Kidney (tissue), 14 donors: ENCODE data around the gene FAM110D. TPM values are rescaled to one million over a fixed set of nuclear protein-coding genes. Genes with fewer than 3 reads are reported as not detected.

Experiments used
- DNase-seq, 5 donors: peaks; one replicate each; pipeline ENCODE4 v3.0.0-alpha.2; 2013 to 2020
- FAIRE-seq: peaks from 2 replicates; lab custom pipeline; 2012; peaks lifted over from hg19 to GRCh38; lab: Jason Lieb, UNC
- H3K27ac ChIP-seq, 2 donors: one replicate each; pipeline ENCODE4 v1.7.0; 2013; ENCODE audit warnings: low read depth in 2 of 2, low read length in 2 of 2, inconsistent platforms in 1 of 2
- H3K27me3 ChIP-seq: one replicate; pipeline ENCODE4 v1.7.1; 2013; ENCODE audit warnings: low read length, inconsistent platforms; ENCODE audit not compliant: control insufficient read depth, insufficient read depth
- H3K36me3 ChIP-seq, 3 donors: one replicate each; pipeline versions ENCODE4 v1.7.0 to v1.7.1; 2013; ENCODE audit warnings: low read length in 3 of 3, control low read depth in 1 of 3, inconsistent platforms in 1 of 3; ENCODE audit not compliant: insufficient read depth in 3 of 3, control insufficient read depth in 2 of 3
- H3K4me1 ChIP-seq, 3 donors: one replicate each; pipeline versions ENCODE4 v1.7.0 to v1.7.1; 2013; ENCODE audit warnings: low read length in 3 of 3, inconsistent platforms in 1 of 3, low read depth in 1 of 3; ENCODE audit not compliant: control insufficient read depth in 2 of 3, insufficient read depth in 2 of 3
- H3K4me3 ChIP-seq, 3 donors: one replicate each; pipeline versions ENCODE4 v1.7.0 to v1.8.1; 2013; ENCODE audit warnings: low read length in 3 of 3, control low read depth in 1 of 3, inconsistent platforms in 1 of 3
- H3K9ac ChIP-seq, 3 donors: one replicate each; pipeline versions ENCODE4 v1.7.0 to v1.7.1; 2013; ENCODE audit warnings: low read length in 3 of 3, control low read depth in 1 of 3, inconsistent platforms in 1 of 3
- H3K9me3 ChIP-seq, 3 donors: one replicate each; pipeline versions ENCODE4 v1.7.0 to v1.7.1; 2013; ENCODE audit warnings: low read length in 3 of 3, control low read depth in 1 of 3, inconsistent platforms in 1 of 3; ENCODE audit not compliant: control insufficient read depth in 2 of 3, insufficient read depth in 1 of 3
- intact Hi-C: fragments of 100-400 bp; cut with DNase I; formaldehyde crosslinking; loops from one replicate; pipeline ENCODE4 v1.11.1; 2022
- polyA plus RNA-seq: library from polyadenylated mRNA; stranded (reverse); fragments of 350-450 nt; fragmentation: Illumina TruSeq; extraction: RNeasy Lipid Tissue Mini Kit (QIAGEN cat#74804); gene quantifications from one replicate; pipeline ENCODE4 v1.2.3, GENCODE V29; 2014; ENCODE audit warnings: low read depth, low replicate concordance; ENCODE audit not compliant: insufficient read depth
- total RNA-seq: library from RNA; stranded (reverse); fragmentation: NEBNext Ultra II Directional; extraction: Animal tissue kit (Norgen Biotek cat#: 25700); gene quantifications from one replicate; pipeline ENCODE4 v1.2.1, GENCODE V29; 2021
- TF ChIP-seq, protein P1 (sequence below): IDR thresholded peaks from 3 replicates; pipeline ENCODE4 v1.5.1; 2012; ENCODE audit warnings: mild to moderate bottlenecking, moderate library complexity, borderline replicate concordance; ENCODE audit not compliant: insufficient read depth; ENCODE audit errors: extremely low read depth
- donor health status: control.
- donor health status: control.
- donor health status: control.
- donor health status: control.
- donor health status: control.
- donor health status: DM: yes; HTN: yes; CAD: no.
- donor health status: Normal renal cell carcinoma (clear cell type).

The FAM110D gene
- total and polyA plus RNA-seq, 2 donors from 2014 or later, result 4.2 to 8.1 TPM

DNA sequence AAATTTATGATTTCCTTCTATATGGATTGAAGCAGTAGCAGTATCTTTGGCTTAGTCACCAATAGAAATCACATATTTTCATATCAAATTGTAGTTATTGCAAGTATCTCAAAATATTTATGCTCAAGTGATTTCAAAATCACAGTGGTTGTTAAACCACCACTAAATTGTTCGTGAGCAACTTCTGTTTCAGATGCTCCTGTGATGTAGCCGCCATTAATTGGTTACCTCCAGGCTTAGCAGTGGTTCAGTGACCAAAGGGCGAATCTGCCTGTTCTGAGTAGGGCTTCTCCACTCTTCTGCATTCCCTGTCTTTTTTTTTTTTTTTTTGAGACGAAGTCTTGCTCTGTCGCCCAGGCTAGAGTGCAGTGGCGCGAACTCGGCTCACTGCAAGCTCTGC lies 16.5 kb downstream of the FAM110D start:
- H3K4me3 ChIP-seq, result no peak overlapping the region
- DNase-seq (no peak), FAIRE-seq (no peak)
- H3K4me1 ChIP-seq, result peaks cover 0 to 7% (median 5%) of the 10 kb centered on the region in 3 donors
- H3K27me3 ChIP-seq, result no peaks in the 10 kb centered on the region
- TF ChIP-seq, protein P1, sequence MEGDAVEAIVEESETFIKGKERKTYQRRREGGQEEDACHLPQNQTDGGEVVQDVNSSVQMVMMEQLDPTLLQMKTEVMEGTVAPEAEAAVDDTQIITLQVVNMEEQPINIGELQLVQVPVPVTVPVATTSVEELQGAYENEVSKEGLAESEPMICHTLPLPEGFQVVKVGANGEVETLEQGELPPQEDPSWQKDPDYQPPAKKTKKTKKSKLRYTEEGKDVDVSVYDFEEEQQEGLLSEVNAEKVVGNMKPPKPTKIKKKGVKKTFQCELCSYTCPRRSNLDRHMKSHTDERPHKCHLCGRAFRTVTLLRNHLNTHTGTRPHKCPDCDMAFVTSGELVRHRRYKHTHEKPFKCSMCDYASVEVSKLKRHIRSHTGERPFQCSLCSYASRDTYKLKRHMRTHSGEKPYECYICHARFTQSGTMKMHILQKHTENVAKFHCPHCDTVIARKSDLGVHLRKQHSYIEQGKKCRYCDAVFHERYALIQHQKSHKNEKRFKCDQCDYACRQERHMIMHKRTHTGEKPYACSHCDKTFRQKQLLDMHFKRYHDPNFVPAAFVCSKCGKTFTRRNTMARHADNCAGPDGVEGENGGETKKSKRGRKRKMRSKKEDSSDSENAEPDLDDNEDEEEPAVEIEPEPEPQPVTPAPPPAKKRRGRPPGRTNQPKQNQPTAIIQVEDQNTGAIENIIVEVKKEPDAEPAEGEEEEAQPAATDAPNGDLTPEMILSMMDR, result no peak
- intact Hi-C loops, result no loop called here
- no peak overlapping the region for H3K27ac ChIP-seq
- H3K9me3 ChIP-seq, result no peaks in the 10 kb centered on the region
- H3K9ac ChIP-seq, result no peak overlapping the region
- peaks cover 0 to 3% (median 0%) of the 10 kb centered on the region in 3 donors for H3K36me3 ChIP-seq

DNA sequence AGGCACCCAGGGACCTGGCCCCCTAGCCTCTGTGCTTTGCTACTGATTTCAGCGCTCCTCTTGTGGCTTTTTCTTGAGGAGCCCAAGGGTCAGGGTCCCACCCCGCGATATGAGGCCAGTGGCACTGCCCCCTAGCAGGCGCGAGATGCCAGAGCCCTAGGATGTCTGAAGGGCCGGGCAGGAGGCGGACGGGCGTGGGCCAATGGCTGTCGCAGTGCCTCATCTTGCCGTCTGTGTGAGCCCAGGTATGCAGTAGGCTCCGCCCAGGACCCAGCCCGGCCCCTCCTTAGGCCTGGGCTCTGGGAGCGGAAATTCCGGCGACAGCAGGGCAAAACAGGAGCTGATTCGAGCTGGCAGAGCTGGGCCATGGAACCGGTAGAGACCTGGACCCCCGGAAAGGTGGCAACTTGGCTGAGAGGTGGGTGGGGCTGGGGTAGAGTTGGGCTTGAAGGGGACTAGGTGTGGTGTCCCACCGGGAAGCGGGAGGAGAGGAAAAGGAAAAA lies 18.4 kb downstream of the FAM110D start, which contains the start of gene CNKSR1:
CNKSR1 (plus strand) TSS at position 310 of the 503 bp plus-strand sequence; CDS start at position 367, 57 bp downstream.
- DNase-seq, result peak; percentile 67 to 86 (median 77)
- Histone ChIP-seq H3K36me3 (no peaks in the 10 kb centered on the region), H3K4me1 (peaks cover 0 to 2% (median 0%) of the 10 kb centered on the region in 3 donors), H3K9ac (no peak within 1 kb of the TSS), H3K27ac (peak within 1 kb of the TSS; percentile 2 to 32), H3K27me3 (no peaks in the 10 kb centered on the region), H3K4me3 (peak within 1 kb of the TSS in 2 of 3 donors; percentile 12 to 35), H3K9me3 (no peaks in the 10 kb centered on the region)
- FAIRE-seq, result no peak
- TF ChIP-seq, protein P1, result no peak
- intact Hi-C loops, result no loop called here

DNA sequence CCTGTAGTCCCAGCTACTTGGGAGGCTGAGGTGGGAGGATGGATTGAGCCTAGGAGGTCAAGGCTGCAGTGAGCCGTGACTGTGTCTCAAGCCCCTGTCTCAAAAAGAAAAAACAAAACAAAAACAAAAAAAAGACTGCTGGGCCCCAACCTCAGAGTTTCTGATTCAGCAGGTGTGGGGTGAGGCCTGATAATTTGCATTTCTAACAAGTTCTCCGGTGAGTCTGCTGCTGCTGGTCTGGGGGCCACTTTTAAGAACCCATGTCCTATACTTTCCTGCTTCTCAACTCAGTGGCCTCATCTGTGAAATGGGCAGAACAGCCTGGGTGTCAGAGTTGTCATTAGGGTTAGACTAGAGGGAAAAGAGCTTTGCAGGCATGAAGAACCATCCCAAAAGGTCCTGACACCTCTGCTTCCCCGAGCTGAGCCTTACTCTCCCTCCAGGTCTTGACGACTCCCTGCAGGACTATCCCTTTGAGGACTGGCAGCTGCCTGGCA lies 21.2 kb downstream of the FAM110D start:
- Histone ChIP-seq H3K9me3 (no peaks in the 10 kb centered on the region), H3K9ac (no peak overlapping the region), H3K27me3 (no peaks in the 10 kb centered on the region), H3K27ac (no peak overlapping the region), H3K36me3 (no peaks in the 10 kb centered on the region), H3K4me3 (no peak overlapping the region), H3K4me1 (peaks cover 0 to 2% (median 0%) of the 10 kb centered on the region in 3 donors)
- intact Hi-C loops, result no loop called here
- no peak for FAIRE-seq
- TF ChIP-seq, protein P1, result no peak
- DNase-seq, result no peak
